Tibial nerve (tissue), 3 donors: ENCODE data around the gene UPP1.

Experiments
- CTCF ChIP-seq, 5 experiments: fragments of 200-600 bp in 3 of 5; fragments of 450-650 bp in 2 of 5; sonication (generic) in 3 of 5; IDR thresholded peaks; one replicate each; pipeline ENCODE4 v1.5.1; 2016 to 2019; ENCODE audit warnings: antibody characterized with exemption in 5 of 5, mild to moderate bottlenecking in 3 of 5, moderate library complexity in 2 of 5
- POLR2A ChIP-seq, 2 donors: fragments of 450-650 bp; IDR thresholded peaks; one replicate each; pipeline ENCODE4 v1.6.1; 2017; ENCODE audit warnings: antibody characterized with exemption in 2 of 2, mild to moderate bottlenecking in 2 of 2, moderate library complexity in 2 of 2

DNA sequence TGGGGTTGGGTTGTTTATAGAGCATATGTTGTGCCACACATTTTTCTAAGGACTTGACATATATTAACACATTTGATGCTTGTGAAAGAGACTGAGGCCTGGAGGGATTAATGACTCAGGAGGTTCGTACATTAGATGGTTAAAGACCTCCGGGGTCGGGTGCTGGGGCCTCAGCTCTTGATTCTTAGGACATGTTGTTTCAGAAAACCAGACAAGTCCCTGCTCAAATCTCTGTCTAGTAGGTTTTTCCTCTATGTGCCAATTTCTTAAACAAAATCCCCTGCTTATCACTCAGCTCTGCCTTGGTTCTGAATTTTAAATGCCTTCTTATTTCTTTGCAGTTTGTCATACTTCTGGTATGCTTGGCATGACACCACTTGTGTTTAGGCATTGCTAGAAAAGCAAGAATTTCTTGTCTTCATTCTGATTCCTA, 5.8 kb downstream of the UPP1 start:
- TF ChIP-seq CTCF (IDR thresholded peaks at IDR 0.05) (no peak), POLR2A (IDR thresholded peaks at IDR 0.05) (no peak)
